H7 (cell line): ENCODE data around the gene DTWD1. TPM values are rescaled to one million over a fixed set of nuclear protein-coding genes. Genes with fewer than 3 reads are reported as not detected.
"Not testable (repeated sequence)": the region's sequence is repeated elsewhere in the genome, so short reads cannot be mapped to it uniquely, and the experiment has no call there.

Experiments
- DNase-seq: peaks from one replicate; pipeline ENCODE4 v3.0.0; 2012
- H3K27me3 ChIP-seq: 2 replicates; pipeline ENCODE4 v1.6.0; 2011; ENCODE audit warnings: mild to moderate bottlenecking, low read length; ENCODE audit not compliant: control insufficient read depth, insufficient read depth
- H3K36me3 ChIP-seq: replicated peaks from 2 replicates; pipeline ENCODE4 v1.5.1; 2011; ENCODE audit warnings: low read length; ENCODE audit not compliant: control insufficient read depth, insufficient read depth
- H3K4me3 ChIP-seq: 2 replicates; pipeline ENCODE4 v1.5.1; 2011; ENCODE audit warnings: low read depth, mild to moderate bottlenecking, control low read depth, low read length, moderate library complexity; ENCODE audit not compliant: insufficient read depth
- total RNA-seq: library from RNA; depleted of rRNA; stranded (reverse); fragments of >200 nt; shearing (Covaris generic); gene quantifications from 2 replicates; pipeline ENCODE4 v1.2.3, GENCODE V29; 2014; rRNA removed

The DTWD1 gene
- total RNA-seq, 1 experiment from 2014 or later: 15.0 TPM

DNA sequence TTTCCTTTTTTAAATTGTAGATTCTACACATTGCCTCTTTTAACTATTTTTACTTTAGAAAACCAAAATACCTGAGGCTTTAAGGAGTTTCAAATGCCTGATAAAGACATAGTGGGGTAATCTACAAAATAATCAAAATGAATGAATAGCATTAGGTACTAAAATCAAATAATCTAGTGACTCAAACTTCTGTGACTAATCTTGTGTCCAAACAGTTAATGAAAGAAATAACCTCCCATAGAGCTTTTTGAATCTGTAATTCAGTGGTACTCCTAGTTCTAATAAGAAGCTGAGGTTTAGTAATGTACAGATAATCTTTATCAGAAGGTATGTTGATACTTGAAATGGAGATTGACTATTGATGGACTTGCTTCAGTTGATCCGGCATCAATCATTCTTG is 53.0 kb downstream of the DTWD1 start:
- no peaks in the 10 kb centered on the region for H3K36me3 ChIP-seq
- no peaks in the 10 kb centered on the region for H3K27me3 ChIP-seq
- DNase-seq: no peak
- H3K4me3 ChIP-seq: no peak overlapping the region

DNA sequence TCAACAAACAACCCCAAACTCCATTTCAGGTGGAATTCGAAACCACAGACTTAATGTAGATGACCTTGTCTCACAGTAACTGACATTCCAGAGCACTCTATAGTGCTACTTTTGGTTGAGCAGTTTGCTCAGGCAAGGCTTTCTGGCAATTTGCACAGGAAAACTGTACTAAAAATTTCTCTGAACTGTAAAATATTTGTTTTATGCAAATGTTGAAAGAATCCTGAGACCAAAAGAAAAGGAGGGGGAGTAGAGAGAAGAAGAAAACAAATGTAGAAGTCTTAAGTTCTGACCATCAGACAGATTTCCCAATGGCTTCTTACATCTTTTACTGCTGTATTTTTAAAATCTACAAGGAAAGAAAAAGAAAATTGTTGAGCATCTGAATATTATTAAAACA is 53.5 kb downstream of the DTWD1 start:
- Histone ChIP-seq H3K36me3 (no peaks in the 10 kb centered on the region), H3K27me3 (no peaks in the 10 kb centered on the region), H3K4me3 (no peak overlapping the region)
- DNase-seq: no peak

DNA sequence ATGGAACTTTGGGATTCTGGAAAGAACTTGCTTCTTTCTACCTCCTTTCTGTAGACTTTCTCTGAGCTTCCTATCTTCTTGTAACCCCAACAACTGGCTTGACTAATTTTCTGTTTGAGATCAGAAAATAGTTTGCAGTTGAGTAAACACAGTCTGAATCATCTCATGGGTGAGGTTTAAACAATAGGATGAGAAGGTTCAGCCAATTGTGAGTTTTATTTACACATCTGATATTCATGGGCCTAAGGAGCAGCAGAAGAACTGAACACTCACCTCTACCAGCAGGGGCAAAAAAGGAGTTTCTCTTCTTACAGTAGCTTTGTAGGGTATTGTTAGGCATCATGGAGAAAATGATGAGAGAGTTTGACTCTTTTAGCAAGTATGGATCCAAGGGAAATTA is 54.2 kb downstream of the DTWD1 start:
- H3K36me3 ChIP-seq: no peaks in the 10 kb centered on the region
- no peaks in the 10 kb centered on the region for H3K27me3 ChIP-seq
- no peak overlapping the region for H3K4me3 ChIP-seq
- DNase-seq: no peak

DNA sequence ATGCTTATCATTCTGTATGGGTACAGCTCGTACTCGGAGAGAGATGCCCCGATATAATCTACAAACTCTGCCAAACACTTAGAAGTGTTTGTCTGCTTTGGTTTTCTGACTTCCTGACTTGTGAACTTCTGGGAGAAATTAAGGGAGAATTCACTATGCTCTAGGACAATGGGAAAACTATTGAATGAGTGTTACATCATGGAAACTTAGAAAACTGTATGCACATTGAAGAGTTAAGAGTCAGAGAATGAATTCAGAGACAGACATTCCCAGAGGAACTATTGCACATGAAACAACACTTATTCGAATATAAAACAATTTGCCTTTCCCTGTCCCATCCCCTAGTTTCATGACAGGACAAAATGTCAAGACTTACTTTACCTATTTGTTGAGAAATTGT is 57.8 kb downstream of the DTWD1 start:
- DNase-seq: no peak

DNA sequence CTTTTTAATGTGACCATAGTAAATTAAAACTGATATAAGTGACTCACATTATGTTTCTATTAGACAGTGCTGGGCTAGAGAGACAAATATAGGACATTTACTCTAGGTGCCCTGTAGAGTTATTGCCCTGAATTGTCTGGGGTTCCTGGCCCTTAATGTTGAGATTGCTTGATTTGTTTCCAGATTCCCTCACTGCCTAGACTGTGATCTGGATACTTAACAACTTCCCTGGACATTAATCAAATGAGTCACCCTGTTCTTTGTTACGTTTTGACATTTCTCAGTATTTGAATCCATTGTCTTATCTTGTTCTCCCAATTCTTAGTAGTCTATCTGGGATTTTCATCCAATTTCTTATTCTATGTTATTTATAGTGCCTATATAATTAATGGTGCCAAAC is 65.8 kb downstream of the DTWD1 start:
- no peak overlapping the region for H3K4me3 ChIP-seq
- no peaks in the 10 kb centered on the region for H3K27me3 ChIP-seq
- no peak for DNase-seq
- no peaks in the 10 kb centered on the region for H3K36me3 ChIP-seq

More for the DNA sequence above, 57.8 kb downstream of the DTWD1 start:
- Histone ChIP-seq H3K36me3 (no peaks in the 10 kb centered on the region), H3K4me3 (no peak overlapping the region), H3K27me3 (no peaks in the 10 kb centered on the region)

DNA sequence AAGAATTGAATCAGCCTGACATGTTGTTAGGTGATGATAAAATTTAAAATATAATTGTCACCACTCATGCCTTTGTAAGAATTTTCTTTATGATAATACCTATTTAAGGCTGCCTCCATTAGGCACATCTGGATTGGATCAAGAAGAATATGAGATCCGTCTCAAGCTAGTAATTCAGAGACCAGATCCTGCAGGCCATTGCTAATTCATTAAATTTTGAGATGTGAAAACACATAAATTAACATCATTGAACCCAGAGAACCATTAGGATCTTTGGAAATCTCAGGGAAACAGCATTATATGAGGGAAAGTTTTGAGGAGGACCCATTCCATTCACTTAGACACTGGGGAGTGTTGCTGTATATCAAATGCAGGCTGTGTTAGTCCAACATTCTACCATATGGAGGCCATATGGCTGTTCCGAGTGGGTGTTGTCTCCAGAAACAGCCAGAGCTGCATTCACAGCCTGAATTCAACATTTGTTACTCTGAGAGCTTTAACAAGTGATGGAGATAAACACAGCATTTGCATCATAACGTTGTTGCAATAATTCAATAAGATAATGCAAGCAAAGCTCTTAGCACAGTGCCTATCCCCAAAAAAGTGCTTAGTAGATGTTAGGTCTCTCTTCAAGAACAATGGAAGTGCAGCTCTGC is 67.4 kb downstream of the DTWD1 start:
- Histone ChIP-seq H3K36me3 (no peaks in the 10 kb centered on the region), H3K27me3 (no peaks in the 10 kb centered on the region), H3K4me3 (no peak overlapping the region)
- no peak for DNase-seq

DNA sequence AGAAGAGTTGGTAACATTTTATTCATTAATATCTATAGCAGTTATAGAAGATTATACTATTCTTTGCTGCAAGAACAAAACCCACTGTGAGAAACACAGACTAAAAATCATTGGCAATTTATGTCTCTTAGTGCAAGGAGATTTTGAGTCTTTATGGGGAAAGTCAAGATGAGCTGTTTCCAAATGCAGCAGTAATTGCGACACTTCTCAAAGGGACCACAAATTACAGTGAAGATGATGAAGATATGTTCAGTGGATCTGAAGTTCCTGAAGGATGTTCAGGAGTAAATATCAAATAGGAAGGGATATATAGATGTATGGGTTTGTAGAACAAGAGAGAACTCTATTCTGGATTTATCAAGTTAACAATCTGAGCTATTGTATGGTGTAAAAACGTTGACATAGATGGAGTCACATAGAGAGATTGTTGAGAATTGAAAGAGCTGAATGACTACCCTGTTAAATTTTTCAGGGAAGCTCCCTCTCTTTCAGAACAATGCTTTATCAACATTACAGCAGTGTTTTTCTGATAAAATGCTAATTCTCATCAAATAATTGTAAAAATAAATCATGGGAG is 71.8 kb downstream of the DTWD1 start:
- H3K27me3 ChIP-seq: no peaks in the 10 kb centered on the region
- H3K4me3 ChIP-seq: no peak overlapping the region
- H3K36me3 ChIP-seq: no peaks in the 10 kb centered on the region
- DNase-seq: no peak

DNA sequence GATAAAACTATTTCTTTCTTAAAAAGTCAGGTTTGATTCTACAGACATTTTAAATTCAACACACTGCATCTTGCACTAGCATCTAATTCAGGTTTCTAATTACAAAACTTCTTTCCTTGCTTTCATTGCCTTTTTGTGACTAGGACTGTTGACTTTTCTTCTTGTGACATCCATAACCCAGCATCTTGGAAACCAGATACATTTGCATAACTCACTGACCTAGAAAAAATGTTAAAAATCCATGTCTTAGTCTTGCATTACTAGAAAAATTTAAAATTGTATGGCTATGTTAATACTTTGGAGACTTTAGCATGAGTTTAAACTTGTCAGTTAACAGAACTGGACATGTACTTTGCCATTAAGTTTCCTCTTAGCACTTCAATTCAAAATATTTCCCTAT is 72.7 kb downstream of the DTWD1 start:
- Histone ChIP-seq H3K4me3 (no peak overlapping the region), H3K36me3 (no peaks in the 10 kb centered on the region), H3K27me3 (no peaks in the 10 kb centered on the region)
- no peak for DNase-seq

DNA sequence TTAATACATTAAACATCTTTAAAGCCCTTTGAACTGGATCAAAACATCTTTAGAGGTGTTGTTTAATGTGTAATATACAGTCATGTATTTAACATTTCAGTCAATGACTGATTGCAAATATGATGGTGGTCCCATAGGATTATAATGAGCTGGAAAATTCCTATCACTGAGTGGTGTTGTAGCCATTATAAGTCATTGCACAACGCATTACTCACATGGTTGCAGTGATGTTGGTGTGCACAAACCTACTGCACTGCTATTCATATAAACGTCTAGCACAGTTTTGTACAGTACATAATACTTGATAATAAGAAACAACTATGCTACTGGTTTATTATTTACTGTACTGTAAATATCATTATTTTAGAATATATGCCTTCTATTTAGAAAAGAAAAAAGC is 75.6 kb downstream of the DTWD1 start:
- Histone ChIP-seq H3K27me3 (no peaks in the 10 kb centered on the region), H3K4me3 (no peak overlapping the region), H3K36me3 (no peaks in the 10 kb centered on the region)
- DNase-seq: no peak

DNA sequence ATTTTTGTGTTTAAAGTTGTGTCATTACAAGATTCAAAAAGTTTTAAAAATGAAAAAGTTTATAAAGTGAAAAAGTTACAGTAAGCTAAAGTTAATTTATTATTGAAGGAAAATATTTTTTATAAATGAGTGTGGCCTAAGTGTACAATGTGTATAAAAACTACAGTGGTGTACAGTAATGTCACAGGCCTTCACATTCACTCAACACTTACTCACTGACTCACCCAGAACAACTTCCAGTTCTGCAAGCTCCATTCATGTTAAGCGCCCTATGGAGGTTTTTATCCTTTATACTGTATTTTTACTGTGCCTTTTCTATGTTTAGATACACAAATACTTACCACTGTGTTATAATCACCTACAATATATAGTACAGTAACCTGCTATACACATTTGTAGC is 76.3 kb downstream of the DTWD1 start:
- Histone ChIP-seq H3K4me3 (no peak overlapping the region), H3K27me3 (no peaks in the 10 kb centered on the region), H3K36me3 (no peaks in the 10 kb centered on the region)
- DNase-seq: no peak

DNA sequence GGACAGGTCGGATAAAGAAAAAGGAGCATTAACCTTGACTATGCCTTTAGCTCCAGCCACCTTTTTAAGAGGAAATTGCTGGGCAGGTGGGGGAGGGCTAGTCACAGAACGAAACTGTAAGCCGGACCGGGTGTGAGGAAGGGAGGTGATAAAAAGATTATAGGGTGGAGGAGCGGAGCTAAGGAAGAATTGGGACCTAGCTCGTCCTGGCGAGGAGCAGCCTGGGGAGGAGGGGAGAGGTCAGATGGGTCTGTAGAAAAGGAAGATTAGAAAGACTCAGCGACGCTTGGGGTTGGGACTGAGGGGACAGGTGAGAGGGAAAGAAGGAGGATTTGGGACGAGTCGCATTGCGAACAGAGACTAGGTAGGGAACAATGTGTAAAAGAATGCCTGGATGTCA is 82.1 kb downstream of the DTWD1 start:
- H3K27me3 ChIP-seq, DNase-seq, H3K36me3 ChIP-seq, H3K4me3 ChIP-seq: not testable (repeated sequence)

Other genes with a start within 250 kb of the DTWD1 start
- not detected in 2 replicates for gene FGF7, start 197.8 kb upstream of the DTWD1 start, total RNA-seq
- gene FAM227B, start 230 bp upstream of the DTWD1 start, total RNA-seq: 3.2 and 4.9 TPM in 2 replicates